Activated naive CD8-positive, alpha-beta T cell treated with anti-CD3 and anti-CD28 coated beads for 36 hours (primary cell): ENCODE data around the gene MTRF1L. TPM values are rescaled to one million over a fixed set of nuclear protein-coding genes. Genes with fewer than 3 reads are reported as not detected.

Experiments used
- DNase-seq: peaks from one replicate; pipeline ENCODE4 v3.0.0; 2021
- H3K27ac Mint-ChIP-seq: one replicate; pipeline ENCODE4 v1.8.0; 2022; ENCODE audit warnings: mild to moderate bottlenecking, moderate library complexity, mixed read lengths
- H3K27me3 Mint-ChIP-seq: one replicate; pipeline ENCODE4 v1.8.0; 2022; ENCODE audit warnings: mild to moderate bottlenecking, mixed read lengths
- H3K36me3 Mint-ChIP-seq: one replicate; pipeline ENCODE4 v1.8.0; 2021; ENCODE audit warnings: mild to moderate bottlenecking, mixed read lengths
- H3K4me1 Mint-ChIP-seq: one replicate; pipeline ENCODE4 v1.8.0; 2021; ENCODE audit warnings: mixed read lengths
- H3K4me3 Mint-ChIP-seq: one replicate; pipeline ENCODE4 v1.8.0; 2022; ENCODE audit warnings: mild to moderate bottlenecking, moderate library complexity, mixed read lengths
- H3K9me3 Mint-ChIP-seq: one replicate; pipeline ENCODE4 v1.8.0; 2022; ENCODE audit warnings: mixed read lengths
- total RNA-seq, 2 experiments: library from RNA; stranded (reverse); gene quantifications; one replicate each; pipeline ENCODE4 v1.2.3, GENCODE V29; 2021

Gene MTRF1L
- total RNA-seq = 10 to 100 TPM; 16.8 to 18.2 TPM

GRCh38 chr6:153002613-153003365 lies at the start of gene MTRF1L:
Gene MTRF1L, minus strand, starts transcription at chr6:153002709. Its CDS starts 24 bp downstream, at chr6:153002685.
- H3K9me3 Mint-ChIP-seq = peaks cover 6% of the 10 kb centered on the region
- H3K27me3 Mint-ChIP-seq = no peaks in the 10 kb centered on the region
- peaks cover 25% of the 10 kb centered on the region for H3K36me3 Mint-ChIP-seq
- peak; percentile 90 for DNase-seq
- H3K4me3 Mint-ChIP-seq = peak within 1 kb of the TSS; percentile 98
- H3K4me1 Mint-ChIP-seq = peaks cover 27% of the 10 kb centered on the region
- H3K27ac Mint-ChIP-seq = peak within 1 kb of the TSS; percentile 98

- Mint-ChIP-seq H3K4me3 (no peak overlapping the region), H3K9me3 (no peaks in the 10 kb centered on the region), H3K36me3 (no peaks in the 10 kb centered on the region), H3K4me1 (no peaks in the 10 kb centered on the region), H3K27me3 (peaks cover 3% of the 10 kb centered on the region), H3K27ac (no peak overlapping the region)
- DNase-seq = no peak
Measured at GRCh38 chr6:153051801-153052200, 49.3 kb upstream of the MTRF1L start.

DNA sequence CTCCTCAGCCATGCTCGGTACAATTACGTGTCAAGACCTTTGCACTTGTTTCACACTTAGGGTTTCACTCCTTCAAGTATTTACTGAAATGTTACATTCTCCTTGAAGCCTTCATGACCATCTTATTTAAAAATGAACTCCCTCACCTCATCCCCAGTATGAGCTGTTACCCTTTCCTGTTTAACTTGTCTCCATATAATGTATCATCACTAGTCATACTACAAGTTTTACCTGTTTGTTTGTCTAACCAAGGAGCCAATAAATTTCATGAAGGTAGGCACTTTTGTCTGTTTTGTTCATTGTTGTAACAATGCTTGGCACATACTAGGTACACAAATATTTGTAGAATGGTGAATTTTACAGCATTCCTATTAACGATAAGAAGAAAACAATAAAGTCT lies 46.1 kb upstream of the MTRF1L start:
- no peak for DNase-seq
- Mint-ChIP-seq H3K9me3 (no peaks in the 10 kb centered on the region), H3K27ac (no peak overlapping the region), H3K27me3 (no peaks in the 10 kb centered on the region), H3K4me3 (no peak overlapping the region), H3K4me1 (no peaks in the 10 kb centered on the region), H3K36me3 (no peaks in the 10 kb centered on the region)

DNA sequence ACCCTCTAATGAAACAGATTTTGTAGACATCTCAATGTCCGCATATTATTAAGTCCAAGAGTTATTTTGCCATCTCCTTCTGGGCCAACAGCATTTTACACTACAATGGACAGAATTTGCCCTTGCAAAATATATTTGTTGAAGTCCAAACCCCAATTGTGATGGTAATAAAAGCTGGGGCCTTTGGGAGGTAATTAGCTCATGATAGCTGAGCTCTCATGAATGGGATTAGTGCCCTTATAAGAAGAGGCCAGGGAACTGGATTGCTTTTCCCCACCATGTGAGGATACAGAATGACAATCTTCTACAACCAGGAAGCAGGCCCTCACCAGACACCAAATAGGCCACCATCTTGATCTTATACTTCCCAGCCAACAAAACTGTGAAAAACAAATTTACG lies 44.9 kb upstream of the MTRF1L start:
- H3K27ac Mint-ChIP-seq = no peak overlapping the region
- H3K9me3 Mint-ChIP-seq = no peaks in the 10 kb centered on the region

DNA sequence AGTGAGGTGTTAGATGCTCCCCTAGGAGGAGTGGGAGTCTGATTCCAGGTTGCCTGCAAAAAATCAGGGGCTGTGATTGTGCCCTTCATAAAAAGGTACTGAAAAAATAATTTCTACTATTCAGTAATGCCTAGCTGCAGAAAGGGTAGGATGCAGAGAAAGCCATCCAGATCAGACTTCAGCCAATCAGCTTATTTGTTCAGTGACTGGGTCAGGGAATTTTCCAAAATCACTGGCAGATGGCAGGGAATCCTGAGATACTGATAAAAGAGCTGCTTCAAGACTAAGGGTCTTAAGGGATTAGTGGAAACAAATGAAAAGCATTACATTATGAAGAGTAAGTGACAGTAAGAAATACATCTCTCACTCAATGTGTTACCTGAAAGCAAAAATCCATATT lies 42.8 kb upstream of the MTRF1L start:
- H3K27me3 Mint-ChIP-seq = no peaks in the 10 kb centered on the region

More for the DNA sequence above, 44.9 kb upstream of the MTRF1L start:
- no peak for DNase-seq
- H3K27me3 Mint-ChIP-seq = no peaks in the 10 kb centered on the region
- H3K36me3 Mint-ChIP-seq = no peaks in the 10 kb centered on the region
- no peak overlapping the region for H3K4me3 Mint-ChIP-seq
- no peaks in the 10 kb centered on the region for H3K4me1 Mint-ChIP-seq

GRCh38 chr6:153044295-153044694 lies 41.8 kb upstream of the MTRF1L start:
- Mint-ChIP-seq H3K9me3 (no peaks in the 10 kb centered on the region), H3K4me3 (no peak overlapping the region), H3K36me3 (no peaks in the 10 kb centered on the region), H3K27ac (no peak overlapping the region), H3K4me1 (no peaks in the 10 kb centered on the region), H3K27me3 (no peaks in the 10 kb centered on the region)
- DNase-seq = no peak

More for the DNA sequence above, 42.8 kb upstream of the MTRF1L start:
- H3K4me1 Mint-ChIP-seq = no peaks in the 10 kb centered on the region
- DNase-seq = no peak
- H3K27ac Mint-ChIP-seq = no peak overlapping the region
- H3K4me3 Mint-ChIP-seq = no peak overlapping the region
- H3K9me3 Mint-ChIP-seq = no peaks in the 10 kb centered on the region
- H3K36me3 Mint-ChIP-seq = no peaks in the 10 kb centered on the region

GRCh38 chr6:153043719-153044118 lies 41.2 kb upstream of the MTRF1L start:
- Mint-ChIP-seq H3K36me3 (no peaks in the 10 kb centered on the region), H3K4me3 (no peak overlapping the region), H3K27ac (no peak overlapping the region), H3K9me3 (no peaks in the 10 kb centered on the region), H3K27me3 (no peaks in the 10 kb centered on the region), H3K4me1 (no peaks in the 10 kb centered on the region)
- DNase-seq = no peak

DNA sequence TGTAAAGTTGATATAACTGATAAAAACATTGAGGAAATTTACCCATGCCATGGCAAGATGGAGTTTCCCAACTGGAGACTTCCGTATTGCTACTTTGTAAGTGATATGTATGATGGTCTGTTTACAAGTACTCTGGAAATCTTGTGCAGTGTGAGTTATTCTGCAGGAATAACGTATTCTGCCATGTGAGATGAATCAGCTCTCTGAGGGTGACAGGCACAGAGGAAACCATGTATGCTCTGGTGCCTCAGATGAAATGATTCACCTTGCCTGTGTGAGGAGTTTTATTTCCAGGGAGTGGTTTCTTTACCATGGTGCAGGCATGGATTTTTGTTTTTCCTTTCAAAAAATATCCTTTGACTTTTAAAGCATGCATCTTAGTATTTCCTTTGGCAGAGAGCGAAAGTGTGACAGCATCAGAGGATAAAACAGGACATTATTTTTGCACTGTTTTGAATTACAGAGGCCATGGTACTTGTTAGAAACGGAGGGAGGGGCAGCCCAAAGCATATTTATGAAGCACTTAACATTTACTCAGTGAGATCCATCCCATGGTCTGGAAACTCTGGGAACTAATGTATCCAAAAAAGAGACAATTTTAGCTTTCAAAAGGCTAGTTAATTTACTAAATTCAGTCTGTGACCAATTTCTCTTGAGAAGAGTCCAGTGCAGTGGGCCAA lies 36.0 kb upstream of the MTRF1L start:
- Mint-ChIP-seq H3K27ac (no peak overlapping the region), H3K36me3 (no peaks in the 10 kb centered on the region), H3K9me3 (no peaks in the 10 kb centered on the region), H3K27me3 (peaks cover 3% of the 10 kb centered on the region), H3K4me1 (no peaks in the 10 kb centered on the region), H3K4me3 (no peak overlapping the region)
- DNase-seq = no peak

DNA sequence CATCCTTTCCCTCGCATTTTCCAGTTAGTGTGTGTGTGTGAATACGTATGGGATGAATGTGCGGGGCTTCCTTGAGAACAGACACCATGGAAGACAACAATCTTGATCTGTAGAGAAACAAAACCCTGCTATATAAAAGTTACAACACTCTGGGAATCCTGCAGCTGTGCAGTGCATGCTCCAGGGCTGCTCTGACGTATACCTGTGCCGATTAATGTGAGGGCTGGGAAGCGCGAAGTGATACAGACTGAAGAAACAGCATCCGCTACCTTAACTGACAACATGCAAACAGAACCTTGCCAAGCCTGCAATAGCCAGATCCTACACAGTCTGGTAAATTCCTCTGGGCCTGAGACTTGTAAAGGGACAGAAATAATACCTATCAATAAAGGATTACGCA lies 31.6 kb upstream of the MTRF1L start:
- H3K27ac Mint-ChIP-seq = no peak overlapping the region
- peaks cover 23% of the 10 kb centered on the region for H3K27me3 Mint-ChIP-seq
- no peaks in the 10 kb centered on the region for H3K4me1 Mint-ChIP-seq
- DNase-seq = no peak
- no peaks in the 10 kb centered on the region for H3K36me3 Mint-ChIP-seq
- H3K4me3 Mint-ChIP-seq = no peak overlapping the region
- H3K9me3 Mint-ChIP-seq = no peaks in the 10 kb centered on the region

DNA sequence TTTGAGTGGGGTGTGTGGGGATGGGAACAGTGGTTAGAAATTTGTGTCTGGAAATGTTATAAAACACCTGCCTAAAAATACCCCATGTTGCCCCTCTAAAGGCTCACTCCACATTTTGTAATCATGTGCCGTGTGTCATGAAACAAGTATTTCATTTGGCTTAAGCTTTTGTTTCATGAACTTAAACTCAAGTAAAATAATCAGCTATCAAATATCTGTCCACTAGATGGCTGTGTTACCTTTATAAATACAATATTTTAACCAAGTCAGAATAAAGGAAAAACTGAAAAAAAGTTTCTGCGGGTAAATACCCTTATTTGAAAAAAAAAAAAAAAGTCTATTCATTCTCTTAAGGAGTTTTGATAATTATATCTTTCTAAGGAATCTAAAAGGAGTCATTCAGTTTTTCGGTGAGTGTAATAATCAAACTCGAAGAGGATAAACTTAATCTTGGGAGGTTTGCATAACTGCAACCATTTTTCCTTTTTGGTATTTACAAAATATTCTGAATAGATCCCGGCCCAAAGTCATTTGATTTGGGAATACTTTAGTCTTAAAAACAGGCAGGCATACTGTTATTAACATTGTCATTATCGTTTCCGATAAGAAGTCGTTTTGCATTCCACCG lies 29.9 kb upstream of the MTRF1L start:
- Mint-ChIP-seq H3K27me3 (peaks cover 24% of the 10 kb centered on the region), H3K9me3 (no peaks in the 10 kb centered on the region), H3K27ac (no peak overlapping the region), H3K4me3 (no peak overlapping the region), H3K4me1 (no peaks in the 10 kb centered on the region), H3K36me3 (no peaks in the 10 kb centered on the region)
- DNase-seq = no peak

- Mint-ChIP-seq H3K27ac (no peak overlapping the region), H3K36me3 (no peaks in the 10 kb centered on the region), H3K9me3 (no peaks in the 10 kb centered on the region), H3K4me3 (no peak overlapping the region), H3K27me3 (peaks cover 28% of the 10 kb centered on the region), H3K4me1 (no peaks in the 10 kb centered on the region)
- DNase-seq = no peak
Measured at GRCh38 chr6:153031335-153031955, 28.9 kb upstream of the MTRF1L start.

DNA sequence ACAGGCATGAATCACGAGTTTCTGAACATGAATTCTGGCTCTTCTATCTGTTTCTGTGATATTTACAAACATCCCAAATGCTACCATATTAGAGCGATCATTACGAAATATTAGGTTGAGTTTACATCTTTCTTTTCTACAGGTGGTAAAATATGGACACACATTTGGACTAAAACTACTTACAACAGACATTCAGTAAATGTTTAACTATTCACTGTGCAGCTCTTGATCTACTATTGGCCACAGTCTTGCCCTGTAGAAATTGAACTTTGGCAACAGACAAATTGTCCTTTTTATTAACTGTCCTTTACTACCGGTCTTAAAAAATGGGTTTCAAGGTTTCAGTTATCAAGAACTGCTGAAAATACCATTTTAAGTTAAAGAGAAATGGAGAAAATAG lies 26.5 kb upstream of the MTRF1L start:
- H3K27ac Mint-ChIP-seq = no peak overlapping the region
- H3K9me3 Mint-ChIP-seq = no peaks in the 10 kb centered on the region
- H3K4me3 Mint-ChIP-seq = no peak overlapping the region
- H3K4me1 Mint-ChIP-seq = peaks cover 5% of the 10 kb centered on the region
- peaks cover 35% of the 10 kb centered on the region for H3K27me3 Mint-ChIP-seq
- no peak for DNase-seq
- no peaks in the 10 kb centered on the region for H3K36me3 Mint-ChIP-seq

- DNase-seq = no peak
- peaks cover 39% of the 10 kb centered on the region for H3K27me3 Mint-ChIP-seq
- no peak overlapping the region for H3K4me3 Mint-ChIP-seq
- no peaks in the 10 kb centered on the region for H3K36me3 Mint-ChIP-seq
- H3K27ac Mint-ChIP-seq = no peak overlapping the region
- peaks cover 5% of the 10 kb centered on the region for H3K4me1 Mint-ChIP-seq
- no peaks in the 10 kb centered on the region for H3K9me3 Mint-ChIP-seq
Measured at GRCh38 chr6:153028286-153028685, 25.8 kb upstream of the MTRF1L start.

DNA sequence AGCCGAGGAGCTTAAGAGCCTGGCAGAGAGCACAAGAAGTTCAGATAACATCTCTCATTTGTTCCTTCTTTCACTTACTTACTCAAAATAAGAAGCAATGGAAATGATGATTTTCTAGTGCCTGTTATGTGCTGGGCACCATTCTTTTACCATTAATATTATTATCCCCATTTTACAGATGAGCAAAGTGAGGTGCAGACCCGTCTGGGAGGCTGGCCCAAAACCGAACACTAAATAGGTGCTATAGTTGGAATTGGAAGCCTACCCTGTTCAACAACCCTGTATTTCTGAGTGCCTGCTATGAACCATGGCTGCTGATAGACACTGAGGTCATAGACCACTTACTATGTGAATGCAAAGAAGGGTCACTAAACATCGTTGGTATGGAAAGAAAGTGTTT lies 25.0 kb upstream of the MTRF1L start:
- no peak for DNase-seq
- no peaks in the 10 kb centered on the region for H3K9me3 Mint-ChIP-seq
- H3K4me1 Mint-ChIP-seq = peaks cover 5% of the 10 kb centered on the region
- H3K36me3 Mint-ChIP-seq = no peaks in the 10 kb centered on the region
- H3K4me3 Mint-ChIP-seq = no peak overlapping the region
- H3K27me3 Mint-ChIP-seq = peaks cover 43% of the 10 kb centered on the region
- no peak overlapping the region for H3K27ac Mint-ChIP-seq

GRCh38 chr6:153024709-153025017 lies 22.2 kb upstream of the MTRF1L start:
- H3K9me3 Mint-ChIP-seq = no peaks in the 10 kb centered on the region
- DNase-seq = no peak
- H3K27ac Mint-ChIP-seq = no peak overlapping the region
- peaks cover 5% of the 10 kb centered on the region for H3K4me1 Mint-ChIP-seq
- peaks cover 29% of the 10 kb centered on the region for H3K27me3 Mint-ChIP-seq
- H3K4me3 Mint-ChIP-seq = no peak overlapping the region
- H3K36me3 Mint-ChIP-seq = no peaks in the 10 kb centered on the region
